Glutamatergic neuron (in vitro differentiated cells): ENCODE measurements around the gene CCNL2. TPM values are rescaled to one million over a fixed set of nuclear protein-coding genes. Genes with fewer than 3 reads are reported as not detected.

Source experiments
- DNase-seq: peaks from one replicate; pipeline ENCODE4 v3.0.0; 2022
- H3K27ac Mint-ChIP-seq: one replicate; pipeline ENCODE4 v1.8.0; 2020; ENCODE audit warnings: mild to moderate bottlenecking, mixed read lengths, inconsistent platforms; ENCODE audit not compliant: unreplicated experiment
- H3K27me3 Mint-ChIP-seq: one replicate; pipeline ENCODE4 v1.8.0; 2020; ENCODE audit warnings: mild to moderate bottlenecking, moderate library complexity, mixed read lengths, inconsistent platforms; ENCODE audit not compliant: unreplicated experiment
- H3K36me3 Mint-ChIP-seq: one replicate; pipeline ENCODE4 v1.8.0; 2020; ENCODE audit warnings: mild to moderate bottlenecking, mixed read lengths, inconsistent platforms; ENCODE audit not compliant: unreplicated experiment
- H3K4me1 Mint-ChIP-seq: one replicate; pipeline ENCODE4 v1.8.0; 2020; ENCODE audit warnings: mild to moderate bottlenecking, low read depth, mixed read lengths, inconsistent platforms; ENCODE audit not compliant: unreplicated experiment
- H3K4me3 Mint-ChIP-seq: one replicate; pipeline ENCODE4 v1.8.0; 2020; ENCODE audit warnings: mild to moderate bottlenecking, mixed read lengths, inconsistent platforms; ENCODE audit not compliant: unreplicated experiment
- H3K9me3 Mint-ChIP-seq: one replicate; pipeline ENCODE4 v1.8.0; 2020; ENCODE audit warnings: mild to moderate bottlenecking, moderate library complexity, mixed read lengths, inconsistent platforms; ENCODE audit not compliant: unreplicated experiment
- CTCF ChIP-seq: fragments of 200-600 bp; sonication (generic); IDR thresholded peaks from one replicate; pipeline ENCODE4 v1.5.0; 2021; ENCODE audit not compliant: partially characterized antibody, unreplicated experiment
- total RNA-seq: library from RNA; stranded (reverse); fragmentation: NEBNext Ultra II Directional; extraction: Animal tissue kit (Norgen Biotek cat#: 25700); gene quantifications from one replicate; pipeline ENCODE4 v1.2.1, GENCODE V29; 2021; ENCODE audit not compliant: unreplicated experiment

CCNL2 gene
- total RNA-seq, 1 donor from 2014 or later: 394 TPM

- Mint-ChIP-seq H3K27me3 (peaks cover 8% of the 10 kb centered on the region), H3K4me1 (peaks cover 11% of the 10 kb centered on the region), H3K27ac (no peak overlapping the region), H3K36me3 (no peaks in the 10 kb centered on the region), H3K9me3 (peaks cover 2% of the 10 kb centered on the region), H3K4me3 (peak overlapping the region; percentile 11)
- no peak for TF ChIP-seq CTCF
- peak; percentile 21 for DNase-seq
Measured at GRCh38 chr1:1357871-1358432, 41.2 kb downstream of the CCNL2 start.

GRCh38 chr1:1356796-1357401 lies 42.2 kb downstream of the CCNL2 start:
- no peak overlapping the region for H3K4me3 Mint-ChIP-seq
- H3K27me3 Mint-ChIP-seq: peaks cover 16% of the 10 kb centered on the region
- H3K9me3 Mint-ChIP-seq: peaks cover 5% of the 10 kb centered on the region
- no peak overlapping the region for H3K27ac Mint-ChIP-seq
- H3K36me3 Mint-ChIP-seq: no peaks in the 10 kb centered on the region
- H3K4me1 Mint-ChIP-seq: peaks cover 16% of the 10 kb centered on the region
- no peak for TF ChIP-seq CTCF
- peak; percentile 30 for DNase-seq

GRCh38 chr1:1356166-1356795 lies 42.9 kb downstream of the CCNL2 start:
- Mint-ChIP-seq H3K9me3 (peaks cover 5% of the 10 kb centered on the region), H3K36me3 (no peaks in the 10 kb centered on the region), H3K27ac (no peak overlapping the region), H3K27me3 (peaks cover 16% of the 10 kb centered on the region), H3K4me1 (peaks cover 16% of the 10 kb centered on the region), H3K4me3 (no peak overlapping the region)
- no peak for TF ChIP-seq CTCF
- peak; percentile 17 for DNase-seq

DNA sequence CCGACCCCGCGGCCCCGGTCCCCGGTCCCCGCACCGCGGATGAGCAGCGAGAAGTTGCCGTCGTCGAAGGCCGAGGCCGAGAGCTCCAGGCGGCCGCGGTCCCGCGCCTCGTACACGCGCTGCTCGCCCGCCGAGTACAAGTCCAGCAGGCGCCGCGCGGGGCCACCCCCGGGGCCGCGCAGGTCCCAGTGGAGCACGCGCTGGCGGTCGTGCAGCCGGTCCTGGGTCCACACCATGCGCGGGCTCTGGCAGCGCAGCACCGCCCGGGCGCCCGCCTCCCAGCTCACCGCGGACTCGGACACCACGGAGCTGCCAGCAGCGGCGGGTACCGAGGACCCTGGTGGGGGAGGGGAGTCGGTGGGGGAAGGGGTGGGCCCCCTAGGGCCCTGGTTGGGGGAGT lies 43.7 kb downstream of the CCNL2 start:
- TF ChIP-seq CTCF: no peak
- H3K27ac Mint-ChIP-seq: no peak overlapping the region
- peaks cover 3% of the 10 kb centered on the region for H3K9me3 Mint-ChIP-seq
- peak; percentile 49 for DNase-seq
- peaks cover 11% of the 10 kb centered on the region for H3K4me1 Mint-ChIP-seq
- no peak overlapping the region for H3K4me3 Mint-ChIP-seq
- no peaks in the 10 kb centered on the region for H3K36me3 Mint-ChIP-seq
- peaks cover 12% of the 10 kb centered on the region for H3K27me3 Mint-ChIP-seq
